GM19324 (cell line): Measurements from ENCODE around the gene FGD3.

Experiments
- ATAC-seq: cut with Tn5 transposase; IDR thresholded peaks from one replicate; pipeline ENCODE4 v1.9.1; 2021; ENCODE audit warnings: mild to moderate bottlenecking, moderate library complexity; ENCODE audit not compliant: unreplicated experiment, low FRiP score

The FGD3 gene

GRCh38 chr9:93025736-93026135 is 78.4 kb downstream of the FGD3 start:
- ATAC-seq = no peak

DNA sequence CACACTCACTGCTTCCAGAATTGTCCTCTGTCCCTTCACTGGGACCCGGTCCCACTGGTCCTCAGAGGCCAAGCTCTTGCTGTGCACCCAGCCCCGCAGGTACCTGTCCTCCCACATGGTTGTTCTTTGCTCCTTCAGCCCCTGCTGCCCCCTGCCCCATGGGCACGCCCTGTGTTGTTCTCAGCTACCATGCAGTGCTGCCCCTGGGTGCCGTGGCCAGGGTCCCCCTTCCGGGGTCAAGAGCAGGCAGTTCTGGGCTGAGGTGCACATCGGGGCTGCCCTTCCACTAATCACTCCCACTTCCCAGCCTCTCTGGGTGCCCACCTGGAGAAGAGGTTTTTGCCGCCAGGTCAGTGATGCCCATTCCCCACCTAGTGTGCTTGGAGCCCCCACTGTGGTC is 79.3 kb downstream of the FGD3 start:
- ATAC-seq = no peak

- no peak for ATAC-seq
Observed at GRCh38 chr9:93027750-93028149, 80.4 kb downstream of the FGD3 start.

- no peak for ATAC-seq
Observed at GRCh38 chr9:93028448-93029006, 81.2 kb downstream of the FGD3 start.

DNA sequence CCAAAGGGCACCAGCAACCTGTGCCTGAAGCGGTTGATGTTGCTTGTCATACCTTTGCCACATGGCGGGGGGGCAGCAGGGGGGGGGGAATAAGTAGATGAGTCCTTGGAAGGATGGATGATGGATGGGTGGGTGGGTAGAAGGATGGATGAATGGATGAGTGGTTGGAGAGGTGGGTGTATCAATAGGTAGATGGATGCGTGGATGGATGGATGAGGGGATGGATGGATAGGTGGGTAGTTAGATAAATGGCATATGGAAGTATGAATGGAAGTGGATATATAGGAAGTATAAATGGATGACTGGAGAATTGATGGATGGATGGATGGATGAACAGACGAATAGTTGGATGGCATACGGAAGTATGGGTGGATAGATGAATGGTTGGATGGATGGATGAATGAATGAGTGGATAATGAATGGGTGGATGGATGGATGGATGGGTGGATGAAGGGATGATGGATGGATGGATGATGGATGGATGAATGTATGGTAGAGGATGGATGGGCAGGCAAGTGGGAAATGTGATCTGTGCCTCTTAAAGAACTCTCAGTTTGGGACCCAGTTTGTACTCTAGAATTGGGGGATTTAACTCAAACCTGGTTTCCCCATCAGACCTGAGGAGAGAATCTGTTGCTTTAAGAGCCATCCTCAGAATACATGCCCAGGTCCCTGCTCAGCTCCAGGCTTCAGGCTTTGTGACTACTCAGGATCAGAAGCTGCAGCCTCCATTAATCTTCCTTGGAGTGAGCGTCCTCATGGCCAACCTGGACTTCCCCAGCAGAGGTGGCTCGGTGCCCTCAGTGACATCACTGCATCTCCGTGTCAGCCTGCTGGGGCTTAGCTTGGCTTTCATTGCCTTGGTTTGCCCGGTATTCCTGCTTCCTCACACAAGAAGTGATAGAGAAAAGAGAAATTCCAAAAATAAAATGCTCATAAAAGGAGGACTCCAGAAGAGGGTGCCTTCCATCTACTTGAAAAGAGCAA is 83.6 kb downstream of the FGD3 start:
- no peak for ATAC-seq

DNA sequence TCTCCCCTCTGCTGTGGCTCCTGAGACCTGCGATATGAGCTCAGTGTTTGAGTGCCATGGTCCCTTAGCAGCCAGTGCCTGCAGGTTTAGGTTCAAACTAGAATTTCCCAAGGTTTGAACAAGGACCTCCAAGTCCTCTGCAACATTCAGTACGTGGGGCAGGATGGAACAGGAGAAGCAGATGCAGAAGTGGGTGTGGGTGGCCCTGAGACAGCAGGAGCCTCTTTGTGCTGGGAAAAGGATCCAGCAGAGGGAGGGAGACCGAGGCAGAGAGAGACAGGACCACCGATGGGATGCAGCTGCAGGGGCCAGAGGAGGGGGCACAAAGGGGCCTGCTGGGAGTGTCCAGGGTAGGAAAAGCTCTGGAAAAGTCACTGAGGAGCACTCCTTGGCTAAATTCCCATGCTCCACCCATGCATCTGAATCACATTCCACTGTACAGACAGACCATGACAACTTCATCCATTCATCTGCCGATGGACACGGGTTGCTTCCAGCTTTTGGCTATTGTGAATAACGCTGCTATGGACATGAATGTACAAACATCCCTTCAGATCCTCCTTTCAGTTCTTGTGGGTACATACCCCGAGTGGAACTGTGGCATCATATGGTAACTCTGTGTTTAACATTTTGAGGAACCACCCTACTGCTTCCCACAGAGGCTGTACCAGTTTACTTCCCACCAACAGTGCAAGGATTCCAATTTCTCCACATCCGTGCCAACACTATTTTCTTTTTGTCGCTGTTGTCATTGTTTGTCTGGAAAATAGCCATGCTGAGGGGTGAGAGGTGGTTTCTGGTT is 84.5 kb downstream of the FGD3 start:
- no peak for ATAC-seq

- no peak for ATAC-seq
Observed at GRCh38 chr9:93032545-93032944, 85.2 kb downstream of the FGD3 start.

GRCh38 chr9:93033531-93033930 is 86.2 kb downstream of the FGD3 start:
- ATAC-seq = no peak

GRCh38 chr9:93035106-93035660 is 87.9 kb downstream of the FGD3 start:
- no peak for ATAC-seq

- ATAC-seq = no peak
Observed at GRCh38 chr9:93035821-93036351, 88.6 kb downstream of the FGD3 start.

DNA sequence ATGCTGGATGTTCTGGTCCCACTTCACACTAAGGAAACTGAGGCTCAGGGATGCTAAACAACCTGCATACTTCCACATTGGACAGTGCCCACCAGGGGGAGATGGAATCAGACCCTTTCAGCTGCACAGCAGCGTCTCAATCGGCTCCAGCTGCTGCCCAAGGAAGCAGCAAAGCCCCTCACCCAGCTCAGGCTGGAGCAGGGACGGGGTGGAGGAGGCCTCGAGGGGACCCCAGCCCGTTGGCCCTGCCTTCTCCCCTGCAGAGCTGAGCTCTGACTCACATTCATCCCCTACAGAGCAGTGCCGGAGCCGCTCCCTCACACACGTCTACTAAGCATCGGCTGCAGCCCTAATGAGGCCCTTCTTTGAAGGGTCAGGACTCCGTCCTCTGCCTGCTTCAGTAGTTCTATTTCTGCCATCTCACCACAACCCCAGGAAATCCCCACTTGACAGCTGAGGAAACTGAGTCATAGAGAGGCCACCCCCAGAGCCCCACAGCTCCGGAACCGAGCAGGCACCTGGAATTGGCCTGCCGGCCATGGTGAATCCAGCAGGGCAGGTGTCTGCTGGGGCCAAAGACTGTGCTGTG is 89.7 kb downstream of the FGD3 start:
- no peak for ATAC-seq

DNA sequence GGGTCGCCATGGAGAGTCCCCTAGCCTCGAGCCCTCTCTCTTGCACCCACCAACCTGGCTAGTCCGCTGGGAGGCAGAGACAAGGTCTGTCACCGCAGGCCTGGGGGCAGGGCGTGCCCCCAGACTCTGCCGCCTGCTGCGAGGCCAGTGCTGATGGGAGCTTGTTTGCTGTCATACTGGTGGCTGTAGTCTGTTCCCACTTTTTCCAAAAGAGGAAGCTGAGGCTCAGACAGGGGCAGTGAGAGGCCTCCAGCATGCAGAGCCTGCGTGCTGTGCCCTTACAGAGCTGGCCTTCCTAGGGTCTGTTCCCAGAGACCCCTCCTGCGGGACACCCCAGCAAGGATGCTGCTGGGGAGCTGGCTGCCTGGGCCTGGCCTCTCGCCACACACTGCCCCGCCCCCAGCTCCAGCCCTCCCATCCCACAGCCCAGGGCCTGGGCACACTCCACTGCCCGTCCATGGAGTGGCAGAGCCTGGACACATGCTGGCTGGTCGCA is 90.2 kb downstream of the FGD3 start:
- ATAC-seq = no peak

DNA sequence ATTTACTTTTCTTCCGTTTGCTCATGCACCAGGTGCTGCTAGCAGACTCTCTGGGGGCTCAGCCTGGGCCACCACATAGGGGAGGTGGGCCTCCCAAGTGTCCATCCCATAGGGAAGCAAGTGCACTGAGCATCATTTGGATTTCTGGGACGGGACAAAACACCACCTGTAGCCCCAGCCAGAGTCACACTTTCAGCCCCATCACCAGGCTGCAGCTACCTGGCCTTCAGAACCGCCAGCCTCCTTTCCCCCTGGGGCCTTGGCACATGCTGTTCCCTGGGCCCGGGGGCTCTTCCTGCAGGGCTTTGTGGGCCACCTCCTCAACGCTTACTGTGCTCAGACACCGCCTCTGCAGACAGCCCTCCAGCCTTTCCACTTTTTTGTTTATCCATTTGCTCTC is 91.6 kb downstream of the FGD3 start:
- ATAC-seq = no peak

DNA sequence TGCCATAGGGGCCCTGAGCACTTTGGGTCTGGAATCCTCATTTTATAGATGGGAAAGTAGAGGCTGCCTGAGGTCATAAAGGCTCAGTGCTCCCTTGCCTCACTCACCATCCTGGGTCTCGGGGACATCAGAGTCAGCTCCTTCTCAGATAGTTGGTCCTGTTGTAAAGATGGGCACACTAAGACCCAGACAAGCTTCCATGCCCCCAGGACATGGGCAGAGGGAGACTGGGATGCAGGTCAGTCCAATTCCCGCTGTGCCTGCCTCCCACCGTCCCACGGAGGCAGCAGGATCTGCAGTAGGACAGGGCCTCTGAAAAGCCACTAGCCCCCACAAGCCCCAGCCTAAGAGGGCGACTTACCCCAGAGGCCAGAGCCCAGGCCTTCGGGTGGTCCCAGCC is 92.1 kb downstream of the FGD3 start:
- ATAC-seq = no peak

- no peak for ATAC-seq
Observed at GRCh38 chr9:93039976-93040375, 92.7 kb downstream of the FGD3 start.

GRCh38 chr9:93040409-93040808 is 93.1 kb downstream of the FGD3 start:
- no peak for ATAC-seq

DNA sequence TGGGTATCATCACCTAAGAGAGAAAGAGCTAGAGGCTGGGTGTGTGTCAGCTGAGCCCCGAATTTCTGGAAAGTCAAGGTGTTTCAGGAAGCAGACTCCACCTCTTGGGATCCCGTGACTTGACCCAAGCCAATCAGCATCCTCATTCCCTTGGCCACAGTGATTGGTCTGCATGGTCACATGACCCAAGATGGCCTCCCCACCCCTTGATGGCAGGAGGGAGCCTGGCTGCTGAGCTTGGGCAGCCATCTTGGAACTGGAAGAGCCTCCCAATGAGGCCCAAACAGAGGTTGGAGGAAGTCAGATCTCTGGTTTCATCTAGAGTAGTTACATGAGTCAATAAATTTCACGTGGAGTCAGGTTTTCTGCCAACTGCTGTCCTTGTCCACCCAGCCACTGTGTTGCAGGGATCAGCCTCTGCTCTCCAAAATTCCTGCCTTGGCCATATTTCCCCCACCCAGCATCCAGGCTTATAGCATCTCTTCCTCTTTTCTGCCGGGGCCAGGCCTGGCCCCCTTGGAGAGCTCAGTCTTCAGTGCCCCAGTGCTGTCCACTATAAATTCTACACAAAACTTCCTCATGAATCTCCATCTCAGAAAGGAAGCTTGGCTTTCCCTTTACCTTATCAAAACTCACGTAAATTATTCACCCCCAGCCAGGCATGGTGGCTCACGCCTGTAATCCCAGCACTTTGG is 93.9 kb downstream of the FGD3 start:
- no peak for ATAC-seq

GRCh38 chr9:93043122-93043521 is 95.8 kb downstream of the FGD3 start:
- ATAC-seq = no peak

- no peak for ATAC-seq
Observed at GRCh38 chr9:93045521-93045920, 98.2 kb downstream of the FGD3 start.
